ENCODE data around the gene ACOT8. TPM values are rescaled to one million over a fixed set of nuclear protein-coding genes. Genes with fewer than 3 reads are reported as not detected.
A peak's percentile ranks its signal among the peaks of the same experiment; 100 is the strongest.

The ACOT8 gene
- total and polyA plus RNA-seq, 9 of the 15 experiments (the other 6 are each of a cell fraction or from before 2014, with no cell fraction given): 8.2 to 46.7 (median 20.7) TPM

DNA sequence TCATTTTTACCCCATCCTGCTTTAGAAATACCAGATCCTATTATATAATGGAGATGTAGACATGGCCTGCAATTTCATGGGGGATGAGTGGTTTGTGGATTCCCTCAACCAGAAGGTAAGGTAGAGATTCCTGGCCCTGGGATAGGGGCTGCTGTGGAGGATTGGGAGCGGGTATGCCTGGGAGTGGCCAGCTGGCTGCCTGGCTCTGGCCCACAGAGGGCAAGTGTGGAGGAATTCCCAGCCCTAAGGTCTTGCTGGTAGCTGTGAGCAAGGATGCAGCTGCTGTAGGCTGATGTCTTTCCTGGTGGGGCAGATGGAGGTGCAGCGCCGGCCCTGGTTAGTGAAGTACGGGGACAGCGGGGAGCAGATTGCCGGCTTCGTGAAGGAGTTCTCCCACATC lies 40.5 kb upstream of the ACOT8 start:
- Histone ChIP-seq H3K9me1 (ENCODE audit: control insufficient read depth, insufficient read depth, low read length) (no peaks in the 10 kb centered on the region), H3K27me3 (ENCODE audit: control insufficient read depth in 2 of 2, insufficient read depth in 2 of 2, low read length in 2 of 2) (no peaks in the 10 kb centered on the region), H3K36me3 (ENCODE audit: control insufficient read depth, insufficient read depth, low read length) (peaks cover 55% of the 10 kb centered on the region; the same call in 2 of the 3 replicates), H3K9me3 (replicated peaks; ENCODE audit: control insufficient read depth, insufficient read depth, low read depth, low read length) (no peaks in the 10 kb centered on the region), H3K27ac (ENCODE audit: extremely low read depth, low read depth, low read length) (no peak overlapping the region), H3K4me3 (no peak overlapping the region), H4K20me1 (replicated peaks; ENCODE audit: control insufficient read depth, insufficient read depth, low read length) (no peaks in the 10 kb centered on the region), H3K4me2 (ENCODE audit: insufficient read depth, low read length) (no peak overlapping the region), H3K4me1 (replicated peaks in 1 of 2; ENCODE audit: control insufficient read depth in 2 of 2, insufficient read depth in 2 of 2, low read length in 2 of 2) (peaks cover 0 to 11% of the 10 kb centered on the region in 2 experiments; a peak in 2 of 5 replicates), H2AFZ (ENCODE audit: low read depth, low read length) (no peak overlapping the region), H3K9ac (ENCODE audit: insufficient read depth in 1 of 2, low read depth in 2 of 2, low read length in 2 of 2) (peak overlapping the region in 1 of 2 experiments; percentile 38; a peak in 2 of 4 replicates), H3K79me2 (ENCODE audit: control insufficient read depth, insufficient read depth, low read length) (no peaks in the 10 kb centered on the region)
- WGBS (ENCODE audit: insufficient coverage, low coverage, missing lambda C conversion rate): 94% methylated on average over 7 of the region's 7 CpGs
- FAIRE-seq (no peak), DNase-seq (ENCODE audit: extremely low read depth in 1 of 4, low spot score in 3 of 4) (no peak), ATAC-seq (no peak)
- in situ Hi-C loops (cut with MboI): no loop called here
- intact Hi-C loops (cut with micrococcal nuclease): no loop called here
- ChIA-PET POLR2A (interaction anchor here (0.6 to 1.8 kb wide), 3 partner anchors 10 to 604 kb away, joined by 4 to 6 read pairs (median 6); no protein-coding TSS in a partner anchor), CTCF (ENCODE audit: low intra/inter-chr PET ratio) (no interaction called here)
- no TSS peak for BruUV-seq (replicated peaks)
- TF ChIP-seq CC2D1A (IDR thresholded peaks at IDR 0.05): no peak
- no peak for TF ChIP-seq SIN3B (IDR thresholded peaks at IDR 0.05; ENCODE audit: low read depth)
- TF ChIP-seq RBFOX2 (IDR thresholded peaks at IDR 0.05; ENCODE audit: low read depth, low read length): peak; percentile 30; the same call in 1 of the 2 replicates
- TF ChIP-seq, protein P1, sequence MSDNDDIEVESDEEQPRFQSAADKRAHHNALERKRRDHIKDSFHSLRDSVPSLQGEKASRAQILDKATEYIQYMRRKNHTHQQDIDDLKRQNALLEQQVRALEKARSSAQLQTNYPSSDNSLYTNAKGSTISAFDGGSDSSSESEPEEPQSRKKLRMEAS (CRISPR knock-in tag; IDR thresholded peaks at IDR 0.05): no peak
- TF ChIP-seq NR3C1 (CRISPR knock-in tag; IDR thresholded peaks at IDR 0.05): no peak
- TF ChIP-seq, protein P2, sequence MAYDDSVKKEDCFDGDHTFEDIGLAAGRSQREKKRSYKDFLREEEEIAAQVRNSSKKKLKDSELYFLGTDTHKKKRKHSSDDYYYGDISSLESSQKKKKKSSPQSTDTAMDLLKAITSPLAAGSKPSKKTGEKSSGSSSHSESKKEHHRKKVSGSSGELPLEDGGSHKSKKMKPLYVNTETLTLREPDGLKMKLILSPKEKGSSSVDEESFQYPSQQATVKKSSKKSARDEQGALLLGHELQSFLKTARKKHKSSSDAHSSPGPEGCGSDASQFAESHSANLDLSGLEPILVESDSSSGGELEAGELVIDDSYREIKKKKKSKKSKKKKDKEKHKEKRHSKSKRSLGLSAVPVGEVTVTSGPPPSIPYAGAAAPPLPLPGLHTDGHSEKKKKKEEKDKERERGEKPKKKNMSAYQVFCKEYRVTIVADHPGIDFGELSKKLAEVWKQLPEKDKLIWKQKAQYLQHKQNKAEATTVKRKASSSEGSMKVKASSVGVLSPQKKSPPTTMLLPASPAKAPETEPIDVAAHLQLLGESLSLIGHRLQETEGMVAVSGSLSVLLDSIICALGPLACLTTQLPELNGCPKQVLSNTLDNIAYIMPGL (CRISPR knock-in tag; IDR thresholded peaks at IDR 0.05): no peak
- 0 out of 2 replicates have a peak, but pooled peaks have one; percentile 24 for TF ChIP-seq POLR2G (IDR thresholded peaks at IDR 0.05; ENCODE audit: low read depth, low read length)
- TF ChIP-seq, protein P3, sequence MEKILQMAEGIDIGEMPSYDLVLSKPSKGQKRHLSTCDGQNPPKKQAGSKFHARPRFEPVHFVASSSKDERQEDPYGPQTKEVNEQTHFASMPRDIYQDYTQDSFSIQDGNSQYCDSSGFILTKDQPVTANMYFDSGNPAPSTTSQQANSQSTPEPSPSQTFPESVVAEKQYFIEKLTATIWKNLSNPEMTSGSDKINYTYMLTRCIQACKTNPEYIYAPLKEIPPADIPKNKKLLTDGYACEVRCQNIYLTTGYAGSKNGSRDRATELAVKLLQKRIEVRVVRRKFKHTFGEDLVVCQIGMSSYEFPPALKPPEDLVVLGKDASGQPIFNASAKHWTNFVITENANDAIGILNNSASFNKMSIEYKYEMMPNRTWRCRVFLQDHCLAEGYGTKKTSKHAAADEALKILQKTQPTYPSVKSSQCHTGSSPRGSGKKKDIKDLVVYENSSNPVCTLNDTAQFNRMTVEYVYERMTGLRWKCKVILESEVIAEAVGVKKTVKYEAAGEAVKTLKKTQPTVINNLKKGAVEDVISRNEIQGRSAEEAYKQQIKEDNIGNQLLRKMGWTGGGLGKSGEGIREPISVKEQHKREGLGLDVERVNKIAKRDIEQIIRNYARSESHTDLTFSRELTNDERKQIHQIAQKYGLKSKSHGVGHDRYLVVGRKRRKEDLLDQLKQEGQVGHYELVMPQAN (IDR thresholded peaks at IDR 0.05; ENCODE audit: borderline replicate concordance): no peak
- no peak for TF ChIP-seq CHD1 (IDR thresholded peaks at IDR 0.05; ENCODE audit: low read length)
- TF ChIP-seq, protein P4, sequence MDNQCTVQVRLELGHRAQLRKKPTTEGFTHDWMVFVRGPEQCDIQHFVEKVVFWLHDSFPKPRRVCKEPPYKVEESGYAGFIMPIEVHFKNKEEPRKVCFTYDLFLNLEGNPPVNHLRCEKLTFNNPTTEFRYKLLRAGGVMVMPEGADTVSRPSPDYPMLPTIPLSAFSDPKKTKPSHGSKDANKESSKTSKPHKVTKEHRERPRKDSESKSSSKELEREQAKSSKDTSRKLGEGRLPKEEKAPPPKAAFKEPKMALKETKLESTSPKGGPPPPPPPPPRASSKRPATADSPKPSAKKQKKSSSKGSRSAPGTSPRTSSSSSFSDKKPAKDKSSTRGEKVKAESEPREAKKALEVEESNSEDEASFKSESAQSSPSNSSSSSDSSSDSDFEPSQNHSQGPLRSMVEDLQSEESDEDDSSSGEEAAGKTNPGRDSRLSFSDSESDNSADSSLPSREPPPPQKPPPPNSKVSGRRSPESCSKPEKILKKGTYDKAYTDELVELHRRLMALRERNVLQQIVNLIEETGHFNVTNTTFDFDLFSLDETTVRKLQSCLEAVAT (IDR thresholded peaks at IDR 0.05): no peak
- TF ChIP-seq, protein P5, sequence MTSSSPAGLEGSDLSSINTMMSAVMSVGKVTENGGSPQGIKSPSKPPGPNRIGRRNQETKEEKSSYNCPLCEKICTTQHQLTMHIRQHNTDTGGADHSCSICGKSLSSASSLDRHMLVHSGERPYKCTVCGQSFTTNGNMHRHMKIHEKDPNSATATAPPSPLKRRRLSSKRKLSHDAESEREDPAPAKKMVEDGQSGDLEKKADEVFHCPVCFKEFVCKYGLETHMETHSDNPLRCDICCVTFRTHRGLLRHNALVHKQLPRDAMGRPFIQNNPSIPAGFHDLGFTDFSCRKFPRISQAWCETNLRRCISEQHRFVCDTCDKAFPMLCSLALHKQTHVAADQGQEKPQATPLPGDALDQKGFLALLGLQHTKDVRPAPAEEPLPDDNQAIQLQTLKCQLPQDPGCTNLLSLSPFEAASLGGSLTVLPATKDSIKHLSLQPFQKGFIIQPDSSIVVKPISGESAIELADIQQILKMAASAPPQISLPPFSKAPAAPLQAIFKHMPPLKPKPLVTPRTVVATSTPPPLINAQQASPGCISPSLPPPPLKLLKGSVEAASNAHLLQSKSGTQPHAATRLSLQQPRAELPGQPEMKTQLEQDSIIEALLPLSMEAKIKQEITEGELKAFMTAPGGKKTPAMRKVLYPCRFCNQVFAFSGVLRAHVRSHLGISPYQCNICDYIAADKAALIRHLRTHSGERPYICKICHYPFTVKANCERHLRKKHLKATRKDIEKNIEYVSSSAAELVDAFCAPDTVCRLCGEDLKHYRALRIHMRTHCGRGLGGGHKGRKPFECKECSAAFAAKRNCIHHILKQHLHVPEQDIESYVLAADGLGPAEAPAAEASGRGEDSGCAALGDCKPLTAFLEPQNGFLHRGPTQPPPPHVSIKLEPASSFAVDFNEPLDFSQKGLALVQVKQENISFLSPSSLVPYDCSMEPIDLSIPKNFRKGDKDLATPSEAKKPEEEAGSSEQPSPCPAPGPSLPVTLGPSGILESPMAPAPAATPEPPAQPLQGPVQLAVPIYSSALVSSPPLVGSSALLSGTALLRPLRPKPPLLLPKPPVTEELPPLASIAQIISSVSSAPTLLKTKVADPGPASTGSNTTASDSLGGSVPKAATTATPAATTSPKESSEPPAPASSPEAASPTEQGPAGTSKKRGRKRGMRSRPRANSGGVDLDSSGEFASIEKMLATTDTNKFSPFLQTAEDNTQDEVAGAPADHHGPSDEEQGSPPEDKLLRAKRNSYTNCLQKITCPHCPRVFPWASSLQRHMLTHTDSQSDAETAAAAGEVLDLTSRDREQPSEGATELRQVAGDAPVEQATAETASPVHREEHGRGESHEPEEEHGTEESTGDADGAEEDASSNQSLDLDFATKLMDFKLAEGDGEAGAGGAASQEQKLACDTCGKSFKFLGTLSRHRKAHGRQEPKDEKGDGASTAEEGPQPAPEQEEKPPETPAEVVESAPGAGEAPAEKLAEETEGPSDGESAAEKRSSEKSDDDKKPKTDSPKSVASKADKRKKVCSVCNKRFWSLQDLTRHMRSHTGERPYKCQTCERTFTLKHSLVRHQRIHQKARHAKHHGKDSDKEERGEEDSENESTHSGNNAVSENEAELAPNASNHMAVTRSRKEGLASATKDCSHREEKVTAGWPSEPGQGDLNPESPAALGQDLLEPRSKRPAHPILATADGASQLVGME (CRISPR knock-in tag; IDR thresholded peaks at IDR 0.05): no peak

Data from K562 (cell line).